Activated naive CD4-positive, alpha-beta T cell treated with anti-CD3 and anti-CD28 coated beads for 36 hours (primary cell): ENCODE measurements around the gene KLHL29. TPM values are rescaled to one million over a fixed set of nuclear protein-coding genes. Genes with fewer than 3 reads are reported as not detected.

ENCODE experiments used
- CTCF ChIA-PET: fragments of 350-600 bp; sonication (Branson Sonifier 250); formaldehyde crosslinking; loops from one replicate; lab custom pipeline; 2021; ENCODE audit warnings: antibody characterized with exemption; lab: Charles Lee
- DNase-seq: peaks from one replicate; pipeline ENCODE4 v3.0.0-alpha.2; 2020
- H3K27ac Mint-ChIP-seq: one replicate; pipeline ENCODE4 v1.8.0; 2021; ENCODE audit warnings: mild to moderate bottlenecking, mixed read lengths
- H3K27me3 Mint-ChIP-seq: one replicate; pipeline ENCODE4 v1.8.0; 2021; ENCODE audit warnings: low read depth, mixed read lengths
- H3K36me3 Mint-ChIP-seq: one replicate; pipeline ENCODE4 v1.8.0; 2021; ENCODE audit warnings: low read depth, mixed read lengths
- H3K4me1 Mint-ChIP-seq: one replicate; pipeline ENCODE4 v1.8.0; 2021; ENCODE audit warnings: low read depth, mixed read lengths
- H3K4me3 Mint-ChIP-seq: one replicate; pipeline ENCODE4 v1.8.0; 2021; ENCODE audit warnings: mild to moderate bottlenecking, moderate library complexity, mixed read lengths
- H3K9me3 Mint-ChIP-seq: one replicate; pipeline ENCODE4 v1.8.0; 2021; ENCODE audit warnings: mixed read lengths
- intact Hi-C: fragments of 100-400 bp; cut with micrococcal nuclease; formaldehyde crosslinking; loops from one replicate; pipeline ENCODE4 v1.15.1; 2023
- total RNA-seq, 2 experiments: library from RNA; stranded (reverse); gene quantifications; one replicate each; pipeline ENCODE4 v1.2.3, GENCODE V29; 2021

The KLHL29 gene
- total RNA-seq, 2 experiments from 2014 or later, result 2.4 to 2.9 TPM

- CTCF ChIA-PET, result no interaction called here
- Mint-ChIP-seq H3K4me1 (no peaks in the 10 kb centered on the region), H3K27me3 (no peaks in the 10 kb centered on the region), H3K27ac (no peak overlapping the region), H3K4me3 (no peak overlapping the region), H3K9me3 (no peaks in the 10 kb centered on the region), H3K36me3 (no peaks in the 10 kb centered on the region)
- DNase-seq, result no peak
- intact Hi-C loops, result no loop called here
These were observed 124.1 kb downstream of the KLHL29 start for GRCh38 chr2:23509103-23509502.

GRCh38 chr2:23509596-23510292 is 124.8 kb downstream of the KLHL29 start:
- Mint-ChIP-seq H3K9me3 (no peaks in the 10 kb centered on the region), H3K4me3 (no peak overlapping the region), H3K27me3 (no peaks in the 10 kb centered on the region), H3K36me3 (no peaks in the 10 kb centered on the region), H3K4me1 (no peaks in the 10 kb centered on the region), H3K27ac (no peak overlapping the region)
- no peak for DNase-seq
- intact Hi-C loops, result no loop called here
- CTCF ChIA-PET, result no interaction called here

DNA sequence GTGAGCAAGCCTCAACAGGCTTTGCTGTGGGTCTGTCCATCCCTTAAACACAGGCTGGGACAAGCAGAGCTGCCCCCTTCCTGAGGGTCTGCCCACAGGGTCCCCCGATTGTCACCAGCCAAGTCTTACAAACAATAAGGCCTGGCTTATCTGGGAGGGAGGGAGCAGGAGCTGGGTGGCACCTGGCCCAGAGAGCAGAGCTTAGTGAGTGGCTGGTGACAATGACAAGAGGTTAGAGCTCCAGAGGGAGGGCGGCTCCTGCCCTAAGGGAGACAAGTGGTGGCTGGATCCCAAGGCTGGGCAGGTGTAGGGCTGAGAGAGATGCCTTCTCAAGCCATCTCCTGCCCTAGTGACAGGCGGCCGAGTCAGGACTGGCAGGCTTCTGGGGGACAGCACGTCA is 125.5 kb downstream of the KLHL29 start:
- DNase-seq, result no peak
- CTCF ChIA-PET, result no interaction called here
- Mint-ChIP-seq H3K36me3 (no peaks in the 10 kb centered on the region), H3K4me3 (no peak overlapping the region), H3K27me3 (no peaks in the 10 kb centered on the region), H3K9me3 (no peaks in the 10 kb centered on the region), H3K4me1 (no peaks in the 10 kb centered on the region), H3K27ac (no peak overlapping the region)
- intact Hi-C loops, result no loop called here

DNA sequence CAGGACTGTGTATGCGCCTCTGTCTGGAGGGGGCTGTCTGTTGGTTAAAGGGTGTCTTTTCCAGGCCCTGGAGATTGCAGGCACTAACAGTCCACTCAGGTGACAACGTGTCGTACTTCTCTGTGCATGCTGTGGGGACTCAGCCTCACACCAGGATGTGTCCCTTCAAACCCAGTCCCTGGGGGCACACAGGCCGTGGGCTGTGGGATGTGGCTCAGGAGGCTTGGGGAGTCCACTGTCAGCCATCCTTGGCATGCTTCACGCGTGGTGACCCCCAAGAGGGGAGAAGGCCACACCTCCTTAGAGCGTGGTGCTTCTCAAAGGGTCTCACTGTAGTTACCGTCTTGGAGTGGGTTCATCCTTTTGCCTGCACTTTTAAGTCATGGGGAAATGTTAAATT is 127.8 kb downstream of the KLHL29 start:
- CTCF ChIA-PET, result no interaction called here
- no peak for DNase-seq
- intact Hi-C loops, result no loop called here
- Mint-ChIP-seq H3K4me1 (no peaks in the 10 kb centered on the region), H3K27me3 (no peaks in the 10 kb centered on the region), H3K36me3 (no peaks in the 10 kb centered on the region), H3K4me3 (no peak overlapping the region), H3K9me3 (no peaks in the 10 kb centered on the region), H3K27ac (no peak overlapping the region)

GRCh38 chr2:23513245-23513871 is 128.4 kb downstream of the KLHL29 start:
- Mint-ChIP-seq H3K27me3 (no peaks in the 10 kb centered on the region), H3K9me3 (no peaks in the 10 kb centered on the region), H3K4me3 (no peak overlapping the region), H3K4me1 (no peaks in the 10 kb centered on the region), H3K36me3 (no peaks in the 10 kb centered on the region), H3K27ac (no peak overlapping the region)
- CTCF ChIA-PET, result interaction anchor here (0.6 kb wide), 1 partner anchor 11 kb away, joined by 3 read pairs; no protein-coding TSS in a partner anchor
- DNase-seq, result no peak
- intact Hi-C loops, result no loop called here

DNA sequence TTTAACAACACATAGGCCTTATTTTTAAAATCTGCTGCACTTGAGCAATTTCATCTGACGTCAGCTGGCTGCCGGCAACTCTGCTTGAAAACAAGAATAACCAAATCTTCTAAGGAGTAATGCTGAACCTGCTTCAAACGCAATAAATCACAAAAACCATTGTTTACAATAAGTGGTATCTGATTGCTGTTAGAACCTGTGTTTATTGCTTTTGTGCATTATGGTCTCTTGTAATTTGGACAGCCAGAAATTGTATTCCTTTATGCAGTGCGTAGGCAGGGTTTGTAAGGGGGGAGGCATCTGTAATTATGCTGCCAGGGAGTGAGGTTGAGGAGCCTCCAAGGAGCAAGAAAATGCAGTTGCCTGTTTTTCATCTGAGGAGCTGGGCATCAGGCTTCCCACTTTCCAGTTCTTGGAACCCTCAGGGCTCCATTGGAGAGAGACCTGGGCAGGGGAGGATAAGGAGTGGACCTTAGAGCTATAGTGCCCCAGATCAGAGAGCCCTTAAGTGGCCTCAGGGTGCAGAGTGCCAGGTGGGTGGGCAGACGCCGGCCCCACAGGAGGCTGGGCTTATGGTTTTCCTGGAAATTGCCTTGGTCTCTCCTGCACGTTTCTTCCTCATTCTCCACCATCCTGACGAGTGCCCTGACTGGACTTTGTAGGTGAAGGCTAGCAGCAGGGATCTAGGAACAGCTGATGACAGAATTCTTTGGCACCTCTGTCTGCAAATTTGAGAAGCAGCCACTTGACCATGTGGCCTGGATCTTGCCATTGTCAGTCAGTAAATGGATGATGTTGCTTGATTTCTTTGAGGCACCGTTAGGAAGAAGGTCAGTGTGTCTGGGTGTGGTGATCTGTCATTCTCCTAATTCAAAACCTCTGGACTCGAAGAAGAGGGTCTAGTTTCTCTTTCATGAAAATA is 129.2 kb downstream of the KLHL29 start:
- no peak overlapping the region for H3K4me3 Mint-ChIP-seq
- CTCF ChIA-PET, result interaction anchor here (0.6 kb wide), 1 partner anchor 11 kb away, joined by 3 read pairs; no protein-coding TSS in a partner anchor

DNA sequence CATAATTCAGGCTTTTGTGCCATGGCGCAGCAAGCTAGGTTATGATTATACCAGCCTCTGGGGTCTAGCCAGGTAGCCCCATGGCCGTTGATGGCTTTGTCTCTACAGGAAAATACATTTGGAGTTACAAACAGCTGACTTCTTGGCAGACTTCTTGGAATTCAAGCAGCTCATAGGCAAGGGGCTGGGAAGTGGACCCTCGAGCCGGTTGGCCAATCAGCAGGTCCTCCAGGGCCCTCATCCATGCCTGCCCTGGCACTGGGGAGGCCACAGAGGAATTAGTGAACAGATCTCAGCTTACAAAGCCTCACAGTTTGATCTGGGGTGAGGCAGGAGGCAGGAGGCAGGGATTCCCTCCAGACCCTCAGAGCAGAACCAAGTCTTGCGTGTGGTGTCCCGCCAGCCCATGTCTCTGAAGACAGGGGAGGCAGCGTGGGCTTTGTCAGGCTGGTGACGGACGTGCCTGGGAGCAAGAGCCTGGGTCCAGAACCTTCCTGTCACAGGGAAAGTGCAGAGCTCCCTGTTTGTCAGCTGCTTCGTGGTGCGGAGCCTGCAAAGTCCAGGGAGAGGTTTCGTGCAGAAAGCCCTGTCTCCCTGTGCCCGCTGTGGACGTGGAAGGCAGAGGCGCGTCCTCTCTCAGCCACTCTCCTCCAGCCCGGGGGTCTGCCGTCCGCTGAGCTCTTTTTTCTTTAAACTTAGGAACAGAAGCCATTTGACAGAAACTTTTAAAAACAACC is 131.7 kb downstream of the KLHL29 start:
- Mint-ChIP-seq H3K36me3 (no peaks in the 10 kb centered on the region), H3K4me3 (no peak overlapping the region), H3K27ac (no peak overlapping the region), H3K9me3 (no peaks in the 10 kb centered on the region), H3K27me3 (no peaks in the 10 kb centered on the region), H3K4me1 (no peaks in the 10 kb centered on the region)
- intact Hi-C loops, result no loop called here
- CTCF ChIA-PET, result no interaction called here
- no peak for DNase-seq

More for the DNA sequence above, 129.2 kb downstream of the KLHL29 start:
- intact Hi-C loops, result no loop called here
- no peak for DNase-seq
- H3K4me1 Mint-ChIP-seq, result no peaks in the 10 kb centered on the region
- no peaks in the 10 kb centered on the region for H3K27me3 Mint-ChIP-seq
- no peaks in the 10 kb centered on the region for H3K9me3 Mint-ChIP-seq
- no peaks in the 10 kb centered on the region for H3K36me3 Mint-ChIP-seq
- no peak overlapping the region for H3K27ac Mint-ChIP-seq

- no peaks in the 10 kb centered on the region for H3K4me1 Mint-ChIP-seq
- no peaks in the 10 kb centered on the region for H3K27me3 Mint-ChIP-seq
- no peaks in the 10 kb centered on the region for H3K36me3 Mint-ChIP-seq
- H3K4me3 Mint-ChIP-seq, result no peak overlapping the region
- no peak for DNase-seq
- intact Hi-C loops, result no loop called here
- no peaks in the 10 kb centered on the region for H3K9me3 Mint-ChIP-seq
- CTCF ChIA-PET, result no interaction called here
- no peak overlapping the region for H3K27ac Mint-ChIP-seq
These were observed 133.7 kb downstream of the KLHL29 start for GRCh38 chr2:23518481-23519333.

DNA sequence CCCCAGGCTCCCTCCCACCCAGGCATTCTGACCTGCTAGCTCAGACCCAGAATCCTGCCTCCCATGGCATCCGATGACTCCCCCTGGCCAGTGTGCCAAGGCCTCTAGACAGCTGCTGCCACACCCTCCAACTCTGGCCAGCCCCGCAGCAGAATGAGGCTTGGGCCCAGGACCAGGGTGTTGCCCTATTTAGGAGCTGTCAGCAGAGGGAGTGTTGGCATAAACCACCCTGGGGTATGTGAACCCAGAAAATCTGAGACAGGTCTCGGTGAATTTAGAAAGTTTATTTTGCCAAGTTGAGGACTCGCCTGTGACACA is 134.3 kb downstream of the KLHL29 start:
- H3K4me3 Mint-ChIP-seq, result no peak overlapping the region
- no peak overlapping the region for H3K27ac Mint-ChIP-seq
- intact Hi-C loops, result no loop called here
- no peaks in the 10 kb centered on the region for H3K27me3 Mint-ChIP-seq
- no peaks in the 10 kb centered on the region for H3K9me3 Mint-ChIP-seq
- H3K36me3 Mint-ChIP-seq, result no peaks in the 10 kb centered on the region
- CTCF ChIA-PET, result no interaction called here
- H3K4me1 Mint-ChIP-seq, result no peaks in the 10 kb centered on the region
- no peak for DNase-seq

DNA sequence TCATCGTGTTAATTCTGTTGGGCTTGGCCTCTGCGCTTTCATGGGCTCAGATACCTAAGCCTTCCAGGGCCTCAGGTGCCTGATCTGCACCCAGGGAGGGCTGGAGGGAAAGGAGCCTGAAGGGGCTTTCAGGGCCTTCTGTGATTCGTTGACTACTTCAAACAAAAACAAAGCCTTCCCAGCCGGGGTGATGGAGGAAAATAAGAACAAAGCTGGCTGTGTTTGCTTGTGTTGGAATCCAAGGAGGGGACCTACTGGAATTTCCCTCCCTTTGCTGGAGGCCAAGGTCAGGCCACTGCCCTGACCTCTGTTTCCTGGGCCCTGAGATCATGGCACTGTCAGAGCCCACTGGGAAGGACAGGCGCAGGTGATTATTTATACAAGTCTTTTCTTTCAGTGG is 135.3 kb downstream of the KLHL29 start:
- CTCF ChIA-PET, result no interaction called here
- DNase-seq, result no peak
- Mint-ChIP-seq H3K4me1 (no peaks in the 10 kb centered on the region), H3K4me3 (no peak overlapping the region), H3K36me3 (no peaks in the 10 kb centered on the region), H3K27ac (no peak overlapping the region), H3K27me3 (no peaks in the 10 kb centered on the region), H3K9me3 (no peaks in the 10 kb centered on the region)
- intact Hi-C loops, result no loop called here

DNA sequence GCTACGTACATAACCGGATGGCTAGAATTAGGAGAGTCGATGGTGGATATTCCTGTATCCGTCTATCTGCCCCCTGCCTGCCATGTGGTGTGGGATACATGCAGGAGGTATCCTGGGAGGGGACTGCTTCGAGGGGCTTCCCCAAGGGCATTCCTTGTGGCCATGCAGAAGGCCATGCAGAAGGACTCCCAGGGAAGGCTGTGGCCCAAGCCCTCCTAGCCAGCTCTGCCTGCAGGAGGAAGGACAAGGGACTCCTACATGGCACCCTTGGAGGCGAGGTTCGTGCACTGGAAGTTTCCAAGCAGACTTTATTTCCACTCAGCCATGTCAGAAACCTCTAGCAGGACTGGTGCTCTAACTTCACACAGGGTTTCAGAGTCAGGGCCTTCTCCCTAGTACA is 136.1 kb downstream of the KLHL29 start:
- intact Hi-C loops, result no loop called here
- H3K27ac Mint-ChIP-seq, result no peak overlapping the region
- DNase-seq, result no peak
- CTCF ChIA-PET, result no interaction called here
- peaks cover 4% of the 10 kb centered on the region for H3K4me1 Mint-ChIP-seq
- no peak overlapping the region for H3K4me3 Mint-ChIP-seq
- H3K36me3 Mint-ChIP-seq, result no peaks in the 10 kb centered on the region
- no peaks in the 10 kb centered on the region for H3K27me3 Mint-ChIP-seq
- no peaks in the 10 kb centered on the region for H3K9me3 Mint-ChIP-seq
